HG03097 (cell line): ENCODE results near the gene WNK2.

Source experiments
- ATAC-seq: cut with Tn5 transposase; IDR thresholded peaks from one replicate; pipeline ENCODE4 v1.9.1; 2021; ENCODE audit not compliant: unreplicated experiment, low FRiP score

The WNK2 gene

GRCh38 chr9:93232388-93232960 lies 48.5 kb downstream of the WNK2 start:
- ATAC-seq, result no peak

- ATAC-seq, result no peak
Measured at GRCh38 chr9:93233033-93233432, 49.1 kb downstream of the WNK2 start.

- ATAC-seq, result no peak
Measured at GRCh38 chr9:93234600-93234999, 50.7 kb downstream of the WNK2 start.

DNA sequence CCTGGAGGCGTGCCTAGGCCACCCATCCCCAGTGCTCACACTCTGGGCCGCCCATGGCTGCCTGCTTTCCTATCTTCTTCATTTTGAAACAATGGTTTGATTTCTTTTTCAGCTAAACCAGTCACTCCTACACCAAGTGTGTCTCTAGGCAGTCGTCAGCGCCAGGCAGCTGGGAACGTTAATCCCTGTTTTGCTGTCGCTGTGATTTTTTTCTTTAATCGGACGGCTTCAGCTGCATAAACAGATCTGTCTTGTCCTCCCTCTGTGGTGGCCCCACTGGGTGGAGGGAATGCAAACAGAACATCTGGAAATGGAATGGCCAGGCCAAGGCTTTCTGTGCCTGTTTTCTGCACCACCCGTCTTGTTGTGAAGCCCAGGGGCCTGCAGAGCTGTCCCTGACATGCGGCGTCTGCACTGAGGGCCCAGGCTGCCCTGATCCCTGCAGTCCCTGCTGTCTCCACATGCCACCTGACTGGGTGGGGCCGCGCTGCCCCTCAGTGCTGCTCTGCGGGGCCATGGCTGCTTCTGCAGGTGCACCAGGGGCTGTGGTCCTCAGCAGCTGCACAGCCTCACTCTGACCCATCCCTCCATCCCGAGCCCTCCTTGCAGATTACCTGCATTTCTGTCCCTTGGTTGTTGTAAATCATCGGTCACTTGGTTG lies 51.5 kb downstream of the WNK2 start:
- no peak for ATAC-seq

GRCh38 chr9:93236541-93237206 lies 52.7 kb downstream of the WNK2 start:
- no peak for ATAC-seq

- no peak for ATAC-seq
Measured at GRCh38 chr9:93237540-93237939, 53.6 kb downstream of the WNK2 start.

- ATAC-seq, result no peak
Measured at GRCh38 chr9:93238953-93239925, 55.3 kb downstream of the WNK2 start.

GRCh38 chr9:93240891-93241334 lies 57.0 kb downstream of the WNK2 start:
- no peak for ATAC-seq

- no peak for ATAC-seq
Measured at GRCh38 chr9:93243112-93243511, 59.2 kb downstream of the WNK2 start.

- no peak for ATAC-seq
Measured at GRCh38 chr9:93244101-93244500, 60.2 kb downstream of the WNK2 start.

GRCh38 chr9:93244510-93245436 lies 60.8 kb downstream of the WNK2 start:
- ATAC-seq, result no peak

DNA sequence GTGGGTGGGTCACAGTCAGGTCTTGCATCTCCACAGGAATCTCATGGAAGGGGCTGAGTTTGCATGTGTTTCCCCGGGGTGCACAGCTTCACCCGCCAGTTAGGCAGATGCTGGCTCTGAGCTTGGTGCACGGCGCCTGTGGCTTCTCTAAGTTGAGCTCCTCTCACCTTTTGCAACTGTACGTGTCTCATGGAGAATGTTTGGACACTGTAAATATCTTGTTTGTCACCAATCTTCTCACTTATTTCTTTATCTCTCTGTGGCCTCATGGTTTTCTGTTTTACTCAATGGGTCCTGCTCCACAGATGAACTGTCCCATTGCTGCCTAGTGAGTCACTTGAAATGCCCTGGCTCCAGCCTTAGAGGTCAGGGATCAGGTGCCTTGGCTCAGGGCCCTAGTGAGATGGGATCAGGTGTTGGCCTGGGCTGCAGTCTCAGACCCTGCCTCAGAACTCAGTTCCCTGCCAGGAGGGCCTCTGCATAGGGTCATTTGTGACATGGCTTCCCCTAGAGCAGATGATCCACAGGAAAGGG lies 61.6 kb downstream of the WNK2 start:
- ATAC-seq, result no peak

GRCh38 chr9:93246111-93246510 lies 62.2 kb downstream of the WNK2 start:
- ATAC-seq, result no peak

GRCh38 chr9:93246526-93246925 lies 62.6 kb downstream of the WNK2 start:
- ATAC-seq, result no peak

- ATAC-seq, result no peak
Measured at GRCh38 chr9:93247099-93247865, 63.3 kb downstream of the WNK2 start.

- no peak for ATAC-seq
Measured at GRCh38 chr9:93247892-93248291, 64.0 kb downstream of the WNK2 start.

- no peak for ATAC-seq
Measured at GRCh38 chr9:93248386-93249040, 64.6 kb downstream of the WNK2 start.

DNA sequence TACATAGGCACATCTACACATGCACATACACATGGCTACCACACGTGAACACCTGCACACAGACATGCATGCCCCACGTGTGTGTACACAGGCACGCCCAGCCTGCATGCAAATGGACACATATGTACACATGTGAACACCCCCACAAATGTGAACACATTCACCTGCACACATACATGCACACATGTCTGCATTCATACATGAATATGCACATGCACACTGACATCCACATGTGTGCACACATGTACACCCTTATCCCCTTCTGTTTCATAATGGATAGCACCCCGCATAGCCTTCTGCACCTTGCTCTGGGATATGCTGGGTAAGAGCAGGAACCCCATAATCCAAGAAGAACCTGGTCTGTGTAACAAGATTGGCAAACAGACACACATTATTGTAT lies 66.2 kb downstream of the WNK2 start:
- ATAC-seq, result no peak
